TTC549 (cell line): ENCODE measurements around the gene CD44.
"Not testable (repeated sequence)": the region's sequence is repeated elsewhere in the genome, so short reads cannot be mapped to it uniquely, and the experiment has no call there.

Source experiments
- FAIRE-seq: peaks from 2 replicates; lab custom pipeline; 2012; peaks lifted over from hg19 to GRCh38; lab: Jason Lieb, UNC

CD44 gene

DNA sequence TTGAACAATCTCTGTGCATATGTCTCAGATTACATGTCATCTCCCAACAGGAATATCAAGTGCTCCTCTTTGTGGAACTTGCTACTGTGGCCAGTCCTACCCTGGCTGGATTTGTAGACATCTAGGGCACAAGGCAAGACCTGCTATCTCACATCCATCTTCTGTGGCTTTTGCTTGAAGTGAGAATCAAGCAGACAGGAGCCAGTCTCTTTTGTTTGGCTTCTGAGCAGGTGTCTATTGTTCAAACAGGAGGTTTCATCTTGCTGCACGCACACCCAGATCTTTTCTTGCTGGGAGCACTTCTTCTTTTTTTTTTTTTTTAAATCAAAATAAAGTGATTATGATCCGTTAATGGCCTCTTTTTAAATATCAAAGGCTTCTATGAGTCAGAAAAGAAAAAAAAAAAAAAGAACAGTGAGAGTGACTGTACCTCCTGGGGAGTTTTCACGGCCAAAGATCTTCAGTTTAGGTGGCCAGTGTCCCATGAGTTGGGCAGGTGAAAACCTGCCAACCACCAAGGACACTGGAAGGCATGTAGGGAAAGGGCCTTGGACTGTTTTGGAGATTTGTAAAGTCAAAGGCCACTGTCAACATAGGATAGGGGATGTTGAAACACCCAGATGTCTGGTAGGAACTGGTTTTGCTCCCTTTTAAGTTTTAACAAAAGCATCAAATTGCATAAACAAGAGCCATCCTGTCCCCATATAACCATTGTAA lies 78.1 kb downstream of the CD44 start:
- FAIRE-seq: no peak

DNA sequence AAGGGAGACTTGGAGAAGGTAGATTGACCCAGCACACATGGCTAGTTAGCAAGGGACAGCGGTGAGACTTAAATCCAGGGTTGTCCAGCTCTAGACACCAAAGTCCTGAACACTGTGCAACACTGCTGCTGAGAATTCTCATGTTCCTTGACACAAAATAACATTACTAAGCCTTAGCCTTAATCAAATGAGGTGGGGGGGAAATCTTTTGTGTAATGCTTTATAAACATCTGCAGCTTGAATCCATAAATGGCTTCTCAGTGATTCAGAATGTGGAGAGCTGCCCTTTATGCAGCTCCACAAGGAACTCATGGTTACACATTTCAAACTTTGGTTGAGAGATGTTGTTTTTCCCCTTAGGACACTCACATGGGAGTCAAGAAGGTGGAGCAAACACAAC lies 80.0 kb downstream of the CD44 start:
- FAIRE-seq: no peak

DNA sequence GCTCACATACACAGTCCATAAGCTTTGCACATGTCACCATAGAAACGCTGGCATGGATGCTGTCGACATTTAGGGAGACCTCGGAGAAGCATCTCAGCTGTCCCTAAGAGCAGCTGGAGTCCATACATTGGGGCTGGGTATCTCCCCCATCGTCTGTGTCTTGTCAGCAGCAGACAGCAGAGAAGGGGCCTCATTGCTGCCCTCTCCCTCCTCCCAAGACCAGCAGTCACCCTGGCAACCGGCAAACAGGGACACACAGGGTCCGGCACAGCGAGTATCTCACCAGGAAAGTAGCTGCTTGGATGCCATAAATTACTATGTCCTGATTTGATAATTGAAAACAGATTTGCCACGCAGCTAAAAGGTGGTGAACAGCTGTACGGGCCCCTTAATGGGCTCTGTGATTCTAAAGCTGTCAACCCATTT lies 84.4 kb downstream of the CD44 start:
- FAIRE-seq: no peak

DNA sequence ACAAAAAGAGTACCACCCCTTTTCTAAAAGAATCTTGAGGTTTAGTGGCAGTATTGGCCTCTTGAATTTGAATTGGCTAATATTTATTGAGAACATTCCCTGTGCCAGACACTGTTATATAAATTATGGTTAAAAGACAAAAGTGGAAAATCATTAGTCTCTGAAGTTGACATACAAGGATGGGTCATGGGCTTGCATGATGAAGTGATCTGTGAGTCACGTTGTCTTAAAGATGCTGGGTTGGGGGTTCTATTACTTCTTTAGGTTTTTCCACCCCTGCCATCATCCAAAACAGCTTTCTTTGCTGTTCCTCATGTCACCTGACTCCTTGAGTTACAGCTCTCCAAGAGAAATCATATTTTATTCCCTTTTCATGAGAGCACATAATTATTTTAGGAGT lies 85.0 kb downstream of the CD44 start:
- no peak for FAIRE-seq

DNA sequence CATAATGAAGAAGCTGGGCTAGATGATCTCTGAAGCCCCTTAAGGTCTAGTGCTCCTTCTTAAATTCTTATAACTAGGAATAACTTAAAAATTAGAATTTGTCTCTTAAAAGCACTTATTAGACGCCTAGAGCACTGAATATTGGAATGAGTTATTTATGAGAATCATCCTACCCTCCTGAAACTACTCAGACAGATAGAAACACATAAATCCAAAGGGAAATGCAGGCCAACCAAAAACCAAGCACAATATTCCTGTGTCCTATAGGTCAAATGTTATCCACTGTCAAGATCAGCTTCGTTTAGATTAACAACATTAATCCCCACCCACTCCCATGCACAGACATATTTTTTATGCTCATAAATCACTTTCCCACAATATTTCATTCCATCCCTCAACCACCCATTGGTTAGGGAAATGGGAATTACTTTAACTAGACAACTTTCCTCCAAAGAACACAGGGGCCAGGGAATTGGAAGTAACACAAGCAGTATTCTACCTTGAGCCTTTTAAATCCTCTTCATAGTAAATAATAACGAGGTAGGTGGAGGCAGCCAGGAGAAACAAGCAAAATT lies 87.1 kb downstream of the CD44 start:
- no peak for FAIRE-seq

GRCh38 chr11:35226756-35227155 lies 87.8 kb downstream of the CD44 start:
- not testable (repeated sequence) for FAIRE-seq

DNA sequence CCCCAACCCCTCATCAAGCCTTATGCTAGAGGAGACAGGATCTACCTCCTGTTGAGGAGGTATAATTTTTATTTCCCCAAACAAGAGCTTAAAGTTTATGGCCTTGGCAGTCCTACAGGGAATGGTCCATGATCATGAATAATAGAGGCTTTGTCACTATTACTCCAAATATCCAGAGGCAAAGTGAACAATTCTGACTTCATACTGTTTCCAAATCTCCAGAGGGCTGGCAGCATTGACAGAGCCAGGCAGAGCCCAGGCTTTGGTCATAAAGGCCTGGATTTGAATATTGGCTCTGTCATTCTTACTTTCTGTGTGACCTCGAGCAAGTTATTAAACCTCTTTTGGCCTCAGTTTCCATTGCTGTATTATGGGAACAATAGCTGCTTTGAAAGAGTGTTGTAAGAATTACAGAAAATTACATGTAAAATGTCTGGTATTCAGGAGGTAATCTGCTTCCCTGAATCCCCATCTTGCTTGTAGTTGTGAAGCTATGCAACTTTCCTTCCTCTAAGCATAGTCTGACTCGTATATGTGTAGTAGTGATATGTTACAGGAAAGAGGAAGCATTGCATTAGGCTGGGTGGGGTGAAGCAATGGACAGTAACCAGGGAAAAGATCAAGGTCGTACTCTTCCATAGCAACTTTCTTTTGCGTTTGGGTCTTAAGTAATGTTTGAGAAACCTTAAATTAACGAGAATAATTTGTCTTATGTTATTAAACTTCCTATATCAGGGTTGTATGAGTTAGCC lies 88.8 kb downstream of the CD44 start:
- no peak for FAIRE-seq

GRCh38 chr11:35228328-35228725 lies 89.4 kb downstream of the CD44 start:
- no peak for FAIRE-seq

- FAIRE-seq: no peak
Observed at GRCh38 chr11:35230388-35230787, 91.4 kb downstream of the CD44 start.

GRCh38 chr11:35231076-35231860 lies 92.3 kb downstream of the CD44 start:
- no peak for FAIRE-seq

DNA sequence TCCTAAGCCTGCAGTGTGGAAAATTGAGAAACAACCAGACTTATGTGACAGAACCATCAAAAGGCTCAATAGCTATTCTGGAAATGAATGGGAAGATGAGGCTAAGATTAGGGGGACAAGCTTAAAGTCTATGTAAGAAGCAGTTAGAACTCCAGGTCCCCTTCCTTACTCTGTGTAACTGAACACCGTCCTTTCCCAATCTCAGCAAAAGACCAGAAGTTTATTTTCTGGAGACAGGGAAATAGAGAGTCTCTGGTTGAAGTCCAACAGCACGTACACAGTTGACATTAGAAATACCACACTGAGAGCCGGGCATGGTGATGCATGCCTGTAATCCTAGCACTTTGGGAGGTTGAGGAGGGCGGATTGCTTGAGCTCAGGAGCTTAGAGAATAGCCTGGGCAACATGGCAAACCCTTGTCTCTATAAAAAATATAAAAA lies 93.9 kb downstream of the CD44 start:
- FAIRE-seq: no peak

- no peak for FAIRE-seq
Observed at GRCh38 chr11:35233518-35233917, 94.5 kb downstream of the CD44 start.

- FAIRE-seq: no peak
Observed at GRCh38 chr11:35234460-35235156, 95.6 kb downstream of the CD44 start.

- no peak for FAIRE-seq
Observed at GRCh38 chr11:35235157-35235468, 96.1 kb downstream of the CD44 start.

- no peak for FAIRE-seq
Observed at GRCh38 chr11:35235498-35235897, 96.5 kb downstream of the CD44 start.

- no peak for FAIRE-seq
Observed at GRCh38 chr11:35235936-35236666, 97.1 kb downstream of the CD44 start.

- FAIRE-seq: no peak
Observed at GRCh38 chr11:35236667-35237003, 97.7 kb downstream of the CD44 start.

- no peak for FAIRE-seq
Observed at GRCh38 chr11:35237351-35237750, 98.4 kb downstream of the CD44 start.

DNA sequence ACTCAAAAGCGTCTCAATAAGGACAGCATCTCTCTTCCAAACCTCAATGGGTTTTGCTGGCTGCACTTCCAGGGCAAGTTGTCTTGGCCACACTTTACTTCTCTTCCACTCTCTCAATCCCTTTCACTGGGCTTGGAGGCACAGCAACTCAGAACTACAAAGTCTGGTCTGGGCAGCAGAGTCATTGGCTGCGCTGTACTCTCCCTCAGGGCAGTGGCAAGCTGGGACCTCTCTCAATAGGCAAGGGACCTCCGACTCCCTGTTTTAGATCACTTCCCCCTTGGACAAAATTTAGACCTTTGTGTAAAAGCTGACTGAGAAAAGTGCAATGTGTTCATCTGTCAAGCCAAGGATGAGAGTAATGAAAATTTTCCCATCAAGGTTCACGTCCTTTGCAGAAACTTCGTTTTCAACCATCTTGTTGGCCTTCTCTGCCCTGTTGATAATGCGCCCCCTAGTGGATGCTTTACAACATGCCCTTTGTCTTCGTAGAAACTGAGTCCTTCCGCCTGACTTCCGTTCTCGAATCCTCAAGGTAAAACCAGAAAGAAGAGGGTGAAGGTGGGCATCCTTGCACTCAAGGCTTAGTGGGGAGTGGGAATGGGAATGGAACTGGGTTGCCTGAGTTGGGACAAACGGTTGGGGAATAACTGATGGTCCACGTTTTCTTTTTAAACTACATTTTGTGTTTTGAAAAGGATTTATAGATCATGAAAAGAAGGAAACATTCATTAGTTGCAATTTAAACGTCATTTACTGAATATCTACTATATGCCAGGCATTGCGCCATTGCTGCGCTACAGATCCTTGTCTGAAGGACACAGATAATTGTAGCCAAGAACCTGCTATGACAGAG lies 99.1 kb downstream of the CD44 start:
- FAIRE-seq: no peak

DNA sequence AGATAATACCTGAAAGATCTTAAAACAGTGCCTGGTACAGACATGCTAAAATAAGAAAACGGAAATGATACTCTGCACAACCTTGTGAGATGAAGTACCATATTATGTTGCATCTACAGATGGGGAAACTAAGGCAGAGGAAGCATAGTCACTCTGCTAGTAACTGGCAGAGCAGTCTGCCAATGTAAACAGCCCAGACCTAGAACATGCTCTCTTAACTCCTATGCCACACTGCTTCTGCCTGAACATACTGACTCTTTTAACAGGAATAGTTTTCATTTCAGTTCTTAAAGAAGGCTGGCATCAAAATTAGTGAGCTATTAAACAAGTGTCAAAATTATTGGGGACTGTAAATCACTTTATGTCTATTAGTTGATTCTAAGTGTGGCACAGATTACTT lies 99.9 kb downstream of the CD44 start:
- no peak for FAIRE-seq
